ENCODE measurements around the gene GNG2.

The GNG2 gene

GRCh38 chr14:51867741-51868140 lies 7.3 kb downstream of the GNG2 start:
- Histone ChIP-seq H3K9me3 (ENCODE audit: control insufficient read depth, insufficient read depth, low read length) (no peaks in the 10 kb centered on the region), H3K36me3 (ENCODE audit: insufficient read depth, low read length) (no peaks in the 10 kb centered on the region), H3K4me1 (ENCODE audit: insufficient read depth, low read length) (no peaks in the 10 kb centered on the region; the same call in 1 of the 2 replicates), H3K9ac (ENCODE audit: low read depth, low read length) (no peak overlapping the region)

GRCh38 chr14:51868405-51868804 lies 8.0 kb downstream of the GNG2 start:
- H3K9ac ChIP-seq (ENCODE audit: low read depth, low read length): no peak overlapping the region
- H3K4me1 ChIP-seq (ENCODE audit: insufficient read depth, low read length): peaks cover 5% of the 10 kb centered on the region; the same call in 1 of the 2 replicates
- no peaks in the 10 kb centered on the region for H3K9me3 ChIP-seq (ENCODE audit: control insufficient read depth, insufficient read depth, low read length)
- H3K36me3 ChIP-seq (ENCODE audit: insufficient read depth, low read length): no peaks in the 10 kb centered on the region

- Histone ChIP-seq H3K9ac (ENCODE audit: low read depth, low read length) (no peak overlapping the region), H3K9me3 (ENCODE audit: control insufficient read depth, insufficient read depth, low read length) (no peaks in the 10 kb centered on the region), H3K36me3 (ENCODE audit: insufficient read depth, low read length) (no peaks in the 10 kb centered on the region), H3K4me1 (ENCODE audit: insufficient read depth, low read length) (peaks cover 8% of the 10 kb centered on the region; the same call in 1 of the 2 replicates)
Measured at GRCh38 chr14:51869411-51870100, 9.1 kb downstream of the GNG2 start.

- Histone ChIP-seq H3K9ac (ENCODE audit: low read depth, low read length) (no peak overlapping the region), H3K36me3 (ENCODE audit: insufficient read depth, low read length) (no peaks in the 10 kb centered on the region), H3K9me3 (ENCODE audit: control insufficient read depth, insufficient read depth, low read length) (no peaks in the 10 kb centered on the region), H3K4me1 (ENCODE audit: insufficient read depth, low read length) (peaks cover 8% of the 10 kb centered on the region; the same call in 1 of the 2 replicates)
Measured at GRCh38 chr14:51870606-51871005, 10.2 kb downstream of the GNG2 start.

GRCh38 chr14:51871846-51872245 lies 11.4 kb downstream of the GNG2 start:
- H3K9ac ChIP-seq (ENCODE audit: low read depth, low read length): no peak overlapping the region
- H3K9me3 ChIP-seq (ENCODE audit: control insufficient read depth, insufficient read depth, low read length): no peaks in the 10 kb centered on the region
- H3K4me1 ChIP-seq (ENCODE audit: insufficient read depth, low read length): peaks cover 8% of the 10 kb centered on the region; the same call in 1 of the 2 replicates

GRCh38 chr14:51872396-51872795 lies 12.0 kb downstream of the GNG2 start:
- H3K9ac ChIP-seq (ENCODE audit: low read depth, low read length): no peak overlapping the region
- no peaks in the 10 kb centered on the region for H3K9me3 ChIP-seq (ENCODE audit: control insufficient read depth, insufficient read depth, low read length)
- peaks cover 8% of the 10 kb centered on the region; the same call in 1 of the 2 replicates for H3K4me1 ChIP-seq (ENCODE audit: insufficient read depth, low read length)
- no peaks in the 10 kb centered on the region for H3K36me3 ChIP-seq (ENCODE audit: insufficient read depth, low read length)

More at GRCh38 chr14:51871846-51872245, 11.4 kb downstream of the GNG2 start:
- H3K36me3 ChIP-seq (ENCODE audit: insufficient read depth, low read length): no peaks in the 10 kb centered on the region

GRCh38 chr14:51873221-51873893 lies 12.9 kb downstream of the GNG2 start:
- no peaks in the 10 kb centered on the region for H3K9me3 ChIP-seq (ENCODE audit: control insufficient read depth, insufficient read depth, low read length)
- H3K4me1 ChIP-seq (ENCODE audit: insufficient read depth, low read length): peaks cover 8% of the 10 kb centered on the region; the same call in 1 of the 2 replicates
- no peaks in the 10 kb centered on the region for H3K36me3 ChIP-seq (ENCODE audit: insufficient read depth, low read length)
- H3K9ac ChIP-seq (ENCODE audit: low read depth, low read length): no peak overlapping the region

GRCh38 chr14:51877810-51878209 lies 17.4 kb downstream of the GNG2 start:
- peaks cover 10% of the 10 kb centered on the region for H3K4me1 ChIP-seq (ENCODE audit: insufficient read depth, low read length)
- no peaks in the 10 kb centered on the region for H3K9me3 ChIP-seq (ENCODE audit: control insufficient read depth, insufficient read depth, low read length)
- no peak overlapping the region for H3K9ac ChIP-seq (ENCODE audit: low read depth, low read length)
- no peaks in the 10 kb centered on the region for H3K36me3 ChIP-seq (ENCODE audit: insufficient read depth, low read length)

GRCh38 chr14:51879170-51879569 lies 18.8 kb downstream of the GNG2 start:
- Histone ChIP-seq H3K9me3 (ENCODE audit: control insufficient read depth, insufficient read depth, low read length) (no peaks in the 10 kb centered on the region), H3K9ac (ENCODE audit: low read depth, low read length) (no peak overlapping the region), H3K4me1 (ENCODE audit: insufficient read depth, low read length) (peaks cover 2% of the 10 kb centered on the region; the same call in 1 of the 2 replicates), H3K36me3 (ENCODE audit: insufficient read depth, low read length) (no peaks in the 10 kb centered on the region)

- Histone ChIP-seq H3K4me1 (ENCODE audit: insufficient read depth, low read length) (peaks cover 2% of the 10 kb centered on the region; the same call in 1 of the 2 replicates), H3K9ac (ENCODE audit: low read depth, low read length) (no peak overlapping the region), H3K9me3 (ENCODE audit: control insufficient read depth, insufficient read depth, low read length) (no peaks in the 10 kb centered on the region), H3K36me3 (ENCODE audit: insufficient read depth, low read length) (no peaks in the 10 kb centered on the region)
Measured at GRCh38 chr14:51880835-51881580, 20.6 kb downstream of the GNG2 start.

- Histone ChIP-seq H3K36me3 (ENCODE audit: insufficient read depth, low read length) (no peaks in the 10 kb centered on the region), H3K4me1 (ENCODE audit: insufficient read depth, low read length) (peaks cover 2% of the 10 kb centered on the region; the same call in 1 of the 2 replicates), H3K9me3 (ENCODE audit: control insufficient read depth, insufficient read depth, low read length) (no peaks in the 10 kb centered on the region), H3K9ac (ENCODE audit: low read depth, low read length) (no peak overlapping the region)
Measured at GRCh38 chr14:51881636-51882035, 21.2 kb downstream of the GNG2 start.

GRCh38 chr14:51883232-51883631 lies 22.8 kb downstream of the GNG2 start:
- peaks cover 2% of the 10 kb centered on the region; the same call in 1 of the 2 replicates for H3K4me1 ChIP-seq (ENCODE audit: insufficient read depth, low read length)
- H3K36me3 ChIP-seq (ENCODE audit: insufficient read depth, low read length): no peaks in the 10 kb centered on the region
- no peaks in the 10 kb centered on the region for H3K9me3 ChIP-seq (ENCODE audit: control insufficient read depth, insufficient read depth, low read length)
- H3K9ac ChIP-seq (ENCODE audit: low read depth, low read length): no peak overlapping the region

GRCh38 chr14:51884086-51884927 lies 23.9 kb downstream of the GNG2 start:
- Histone ChIP-seq H3K9ac (ENCODE audit: low read depth, low read length) (no peak overlapping the region), H3K4me1 (ENCODE audit: insufficient read depth, low read length) (peaks cover 2% of the 10 kb centered on the region; the same call in 1 of the 2 replicates), H3K9me3 (ENCODE audit: control insufficient read depth, insufficient read depth, low read length) (no peaks in the 10 kb centered on the region), H3K36me3 (ENCODE audit: insufficient read depth, low read length) (no peaks in the 10 kb centered on the region)

- no peaks in the 10 kb centered on the region for H3K36me3 ChIP-seq (ENCODE audit: insufficient read depth, low read length)
- no peaks in the 10 kb centered on the region for H3K9me3 ChIP-seq (ENCODE audit: control insufficient read depth, insufficient read depth, low read length)
- no peaks in the 10 kb centered on the region for H3K4me1 ChIP-seq (ENCODE audit: insufficient read depth, low read length)
- no peak overlapping the region for H3K9ac ChIP-seq (ENCODE audit: low read depth, low read length)
Measured at GRCh38 chr14:51889851-51890250, 29.4 kb downstream of the GNG2 start.

Measured in ES-I3 (cell line).